Thymus (tissue), 11 donors: ENCODE data around the gene PPP2R3B. TPM values are rescaled to one million over a fixed set of nuclear protein-coding genes. Genes with fewer than 3 reads are reported as not detected.

Source experiments
- DNase-seq, 9 donors: peaks; one replicate each; pipeline ENCODE4 v3.0.0-alpha.2; 2013; ENCODE audit warnings: low spot score in 9 of 9, low read depth in 6 of 9, missing footprints in 1 of 9
- H3K27ac ChIP-seq, 2 donors: one replicate each; pipeline ENCODE4 v1.5.1; 2013; ENCODE audit warnings: control low read depth in 1 of 2, low read depth in 1 of 2, low read length in 1 of 2, mild to moderate bottlenecking in 1 of 2, moderate library complexity in 1 of 2
- H3K27me3 ChIP-seq, 2 donors: one replicate each; pipeline ENCODE4 v1.5.1; 2013; ENCODE audit warnings: low read length in 1 of 2; ENCODE audit not compliant: control insufficient read depth in 2 of 2, insufficient read depth in 1 of 2
- H3K36me3 ChIP-seq, 2 donors: one replicate each; pipeline ENCODE4 v1.5.1; 2013; ENCODE audit warnings: low read length in 1 of 2, mild to moderate bottlenecking in 1 of 2, moderate library complexity in 1 of 2; ENCODE audit not compliant: control insufficient read depth in 2 of 2, insufficient read depth in 2 of 2
- H3K4me1 ChIP-seq, 2 donors: one replicate each; pipeline ENCODE4 v1.5.1; 2013; ENCODE audit warnings: low read length in 2 of 2; ENCODE audit not compliant: control insufficient read depth in 2 of 2, insufficient read depth in 2 of 2
- H3K4me3 ChIP-seq, 2 donors: one replicate each; pipeline ENCODE4 v1.5.1; 2013; ENCODE audit warnings: low read length in 2 of 2, control low read depth in 1 of 2, mild to moderate bottlenecking in 1 of 2
- H3K9me3 ChIP-seq, 2 donors: one replicate each; pipeline ENCODE4 v1.5.1; 2013; ENCODE audit warnings: low read length in 1 of 2, mild to moderate bottlenecking in 1 of 2; ENCODE audit not compliant: control insufficient read depth in 2 of 2, insufficient read depth in 1 of 2
- WGBS: extraction: QIAGEN DNeasy Blood & Tissue Kit; methylation state at CpG from one replicate; pipeline ENCODE4 v1.1.7; 2013; 5-methylcytosine and 5-hydroxymethylcytosine counted together
- polyA plus RNA-seq: library from polyadenylated mRNA; stranded (reverse); fragments of 200-250 nt; gene quantifications from one replicate; pipeline ENCODE4 v1.2.3, GENCODE V29; 2013
- total RNA-seq: library from RNA; stranded (reverse); fragments of 120-200 nt; gene quantifications from one replicate; pipeline ENCODE4 v1.2.4, GENCODE V29; 2013
- donor health status: healthy.

PPP2R3B gene
- total and polyA plus RNA-seq, 2 donors, result 54.1 to 88.5 TPM

DNA sequence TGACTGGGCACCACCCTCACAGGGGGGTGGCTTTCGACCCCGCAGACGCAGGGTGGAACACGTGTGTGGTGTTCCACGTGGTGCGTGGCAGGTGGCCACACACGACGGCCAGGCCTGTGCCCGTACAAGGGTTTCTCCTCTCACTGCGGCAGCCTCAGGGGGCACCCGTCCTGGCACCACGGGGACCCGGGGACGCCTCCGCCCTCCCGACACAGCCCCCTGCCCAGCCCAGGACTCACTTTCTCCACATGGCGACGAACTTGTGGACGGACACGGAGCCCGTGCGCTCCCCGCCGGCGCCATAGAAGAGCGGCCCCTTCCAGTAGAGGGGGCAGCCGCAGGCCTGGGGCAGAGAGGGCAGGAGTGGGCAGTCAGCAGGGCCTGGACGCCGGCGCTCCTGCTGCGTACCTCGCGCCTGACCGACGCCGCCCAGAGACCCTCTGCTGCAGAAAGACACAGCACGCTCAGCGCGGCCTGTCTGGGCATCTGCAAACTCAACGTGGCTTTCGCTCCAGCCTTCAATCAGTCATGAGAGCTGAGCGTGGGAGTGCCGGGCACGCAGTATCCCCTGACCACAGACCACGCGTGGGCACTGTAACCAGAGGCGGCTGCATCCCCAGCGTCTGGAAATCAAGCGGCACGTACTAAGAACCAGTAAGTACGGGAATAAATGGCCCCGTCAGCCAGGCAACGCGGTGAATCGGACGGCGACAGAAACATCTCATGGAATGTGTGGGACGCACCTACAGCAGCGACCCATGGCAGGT, 39.2 kb downstream of the PPP2R3B start:
- H3K27ac ChIP-seq, result no peak overlapping the region
- 97% methylated on average over 59 of the region's 59 CpGs for WGBS
- H3K4me3 ChIP-seq, result no peak overlapping the region
- H3K4me1 ChIP-seq, result no peaks in the 10 kb centered on the region
- no peak for DNase-seq
- H3K27me3 ChIP-seq, result no peaks in the 10 kb centered on the region
- peaks cover 36 to 56% of the 10 kb centered on the region in 2 donors for H3K36me3 ChIP-seq
- H3K9me3 ChIP-seq, result peaks cover 29 to 50% of the 10 kb centered on the region in 2 donors

DNA sequence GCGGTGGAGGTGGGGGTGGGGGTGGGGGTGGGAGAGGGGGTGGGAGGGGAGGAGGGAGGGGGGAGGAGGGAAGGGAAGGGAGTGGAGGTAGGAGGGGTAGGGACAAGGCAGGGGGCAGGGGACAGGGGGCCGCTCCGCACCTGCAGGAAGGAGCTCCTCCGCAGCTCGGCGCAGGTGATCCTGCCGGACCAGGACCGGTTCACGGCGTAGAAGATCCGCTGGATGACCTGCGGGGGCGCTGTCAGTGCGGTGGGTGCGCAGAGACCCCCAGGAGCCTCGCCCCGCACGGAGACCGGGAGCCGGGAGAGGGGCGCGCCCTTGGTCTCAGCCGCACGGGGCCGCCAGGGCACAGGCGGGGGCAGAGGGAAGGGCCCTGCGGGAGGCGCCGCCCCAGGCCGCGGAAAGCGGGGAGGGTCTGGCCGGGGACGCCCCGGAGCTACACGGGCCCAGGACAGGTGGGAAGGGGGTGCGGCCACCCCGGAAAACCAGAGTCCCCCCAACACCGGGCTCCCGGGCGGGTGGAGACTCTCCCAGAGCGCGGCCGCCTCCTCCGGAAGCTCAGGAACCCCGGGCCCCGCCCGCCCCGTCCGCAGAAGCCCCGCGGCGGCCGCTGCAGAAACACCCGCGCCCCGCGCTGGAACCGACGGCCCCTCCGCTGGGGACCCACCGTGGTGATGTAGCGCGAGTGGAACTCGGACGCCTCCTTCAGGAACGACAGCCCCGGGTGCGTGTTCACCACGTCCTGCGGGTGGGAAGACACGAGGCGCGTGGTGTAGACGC, 40.5 kb downstream of the PPP2R3B start:
- Histone ChIP-seq H3K4me1 (no peaks in the 10 kb centered on the region), H3K9me3 (peaks cover 33 to 59% of the 10 kb centered on the region in 2 donors), H3K27me3 (no peaks in the 10 kb centered on the region), H3K4me3 (no peak overlapping the region), H3K27ac (no peak overlapping the region), H3K36me3 (peaks cover 40 to 58% of the 10 kb centered on the region in 2 donors)
- DNase-seq, result no peak
- WGBS, result 97% methylated on average over 74 of the region's 75 CpGs

DNA sequence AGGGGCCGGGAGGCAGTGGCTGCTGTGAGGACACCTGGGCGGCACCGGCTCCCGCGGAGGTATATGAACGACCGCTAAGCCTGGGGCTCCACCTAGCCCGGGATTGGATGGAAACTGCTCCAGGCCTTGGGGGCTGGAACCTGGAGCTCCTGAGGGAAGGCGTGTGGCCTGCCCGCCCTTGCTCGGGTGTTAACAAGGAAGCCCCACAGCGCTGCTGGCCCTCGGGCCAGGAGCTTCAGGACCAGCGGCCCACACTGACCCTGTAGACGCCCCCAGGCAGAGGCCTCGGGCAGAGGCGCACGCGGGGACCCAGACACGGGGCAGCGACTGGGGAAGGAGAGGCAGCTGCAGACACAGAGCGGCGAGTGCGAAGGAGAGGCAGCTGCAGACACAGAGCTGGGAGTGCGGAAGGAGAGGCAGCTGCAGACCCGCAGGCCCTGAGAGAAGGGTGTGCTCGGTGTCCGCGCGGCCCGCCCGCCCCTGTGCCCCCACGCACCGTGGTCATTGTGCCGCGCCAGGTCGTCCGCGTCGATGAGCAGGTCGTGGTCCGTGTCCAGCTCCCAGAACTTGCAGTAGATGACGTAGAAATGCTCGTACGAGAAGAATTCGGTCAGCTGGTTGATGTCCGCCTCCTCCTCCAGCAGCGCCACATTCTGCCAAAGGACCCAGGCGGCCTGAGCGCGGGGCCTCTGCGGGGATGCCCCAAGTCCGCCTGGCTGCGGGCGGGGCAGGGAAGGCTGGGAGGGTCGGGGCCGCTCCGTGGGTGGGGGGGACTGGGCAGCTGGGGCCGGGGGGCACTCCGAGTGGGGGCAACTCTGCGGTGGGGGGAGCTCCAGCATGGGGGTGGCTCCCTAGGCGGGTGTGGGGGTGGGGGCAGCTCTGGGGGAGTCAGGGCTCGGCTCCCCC, 41.4 kb downstream of the PPP2R3B start:
- 97% methylated on average over 63 of the region's 63 CpGs for WGBS
- Histone ChIP-seq H3K4me1 (no peaks in the 10 kb centered on the region), H3K9me3 (peaks cover 38 to 59% of the 10 kb centered on the region in 2 donors), H3K27ac (no peak overlapping the region), H3K36me3 (peaks cover 40 to 64% of the 10 kb centered on the region in 2 donors), H3K27me3 (no peaks in the 10 kb centered on the region), H3K4me3 (no peak overlapping the region)
- DNase-seq, result no peak

DNA sequence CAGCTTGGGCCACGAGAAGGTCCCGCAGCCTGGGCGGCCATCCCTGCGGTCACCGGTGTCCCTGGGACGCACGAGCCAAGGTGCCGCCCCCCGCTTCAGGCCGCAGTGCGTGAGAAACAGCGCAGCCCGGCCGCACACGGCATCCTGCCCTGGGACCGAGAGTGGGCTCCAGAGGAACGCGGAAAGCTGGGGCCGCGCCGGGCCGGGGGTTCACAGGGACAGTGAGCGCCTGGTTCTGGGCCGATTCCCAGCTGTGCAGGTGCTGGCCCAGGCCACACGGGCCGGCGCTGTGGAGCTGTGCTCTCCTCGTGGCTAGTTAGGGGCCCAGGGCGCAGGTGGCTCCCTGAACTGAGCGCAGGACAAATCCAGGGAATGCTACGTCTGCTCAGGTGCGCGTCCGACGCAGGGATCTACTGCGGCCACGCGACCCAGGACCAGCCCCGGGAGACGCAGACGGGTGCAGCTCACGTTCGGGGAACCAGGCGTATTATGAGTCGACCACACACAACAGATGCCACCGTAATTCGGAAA, 42.3 kb downstream of the PPP2R3B start:
- Histone ChIP-seq H3K27me3 (no peaks in the 10 kb centered on the region), H3K36me3 (peaks cover 40 to 65% of the 10 kb centered on the region in 2 donors), H3K27ac (no peak overlapping the region), H3K9me3 (peaks cover 38 to 55% of the 10 kb centered on the region in 2 donors), H3K4me1 (no peaks in the 10 kb centered on the region), H3K4me3 (no peak overlapping the region)
- 98% methylated on average over 47 of the region's 47 CpGs for WGBS
- DNase-seq, result no peak

DNA sequence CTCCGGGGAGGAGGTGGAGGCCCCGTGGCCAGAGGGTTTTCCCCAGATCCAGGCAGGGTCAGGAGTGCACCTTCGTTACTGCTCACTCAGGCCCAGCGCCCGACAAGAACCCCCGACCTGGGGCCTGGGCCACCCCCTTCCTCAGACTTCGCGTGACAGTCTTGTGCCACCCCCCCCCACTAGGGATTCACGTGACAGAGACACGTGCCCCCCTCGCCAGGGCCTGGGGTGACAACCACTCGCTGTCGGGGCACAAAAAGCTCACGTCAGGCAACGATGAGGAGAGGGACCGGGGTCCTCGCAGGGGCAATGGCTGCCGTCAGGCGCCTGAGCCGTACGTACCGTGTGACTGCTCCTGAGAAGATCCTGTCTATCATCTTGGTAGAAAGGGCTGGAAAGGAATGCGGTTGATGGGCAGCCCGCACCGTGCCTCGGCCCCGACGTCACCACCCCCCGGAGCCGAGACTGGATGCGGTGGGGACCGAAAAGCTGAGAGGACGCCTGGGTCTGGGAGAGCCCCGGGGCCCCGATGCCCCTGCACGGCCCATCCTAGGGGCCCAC, 45.1 kb downstream of the PPP2R3B start:
- Histone ChIP-seq H3K36me3 (peaks cover 40 to 66% of the 10 kb centered on the region in 2 donors), H3K27me3 (no peaks in the 10 kb centered on the region), H3K27ac (no peak overlapping the region), H3K9me3 (peaks cover 32 to 59% of the 10 kb centered on the region in 2 donors), H3K4me3 (no peak overlapping the region), H3K4me1 (no peaks in the 10 kb centered on the region)
- no peak for DNase-seq
- 96% methylated on average over 36 of the region's 36 CpGs for WGBS

DNA sequence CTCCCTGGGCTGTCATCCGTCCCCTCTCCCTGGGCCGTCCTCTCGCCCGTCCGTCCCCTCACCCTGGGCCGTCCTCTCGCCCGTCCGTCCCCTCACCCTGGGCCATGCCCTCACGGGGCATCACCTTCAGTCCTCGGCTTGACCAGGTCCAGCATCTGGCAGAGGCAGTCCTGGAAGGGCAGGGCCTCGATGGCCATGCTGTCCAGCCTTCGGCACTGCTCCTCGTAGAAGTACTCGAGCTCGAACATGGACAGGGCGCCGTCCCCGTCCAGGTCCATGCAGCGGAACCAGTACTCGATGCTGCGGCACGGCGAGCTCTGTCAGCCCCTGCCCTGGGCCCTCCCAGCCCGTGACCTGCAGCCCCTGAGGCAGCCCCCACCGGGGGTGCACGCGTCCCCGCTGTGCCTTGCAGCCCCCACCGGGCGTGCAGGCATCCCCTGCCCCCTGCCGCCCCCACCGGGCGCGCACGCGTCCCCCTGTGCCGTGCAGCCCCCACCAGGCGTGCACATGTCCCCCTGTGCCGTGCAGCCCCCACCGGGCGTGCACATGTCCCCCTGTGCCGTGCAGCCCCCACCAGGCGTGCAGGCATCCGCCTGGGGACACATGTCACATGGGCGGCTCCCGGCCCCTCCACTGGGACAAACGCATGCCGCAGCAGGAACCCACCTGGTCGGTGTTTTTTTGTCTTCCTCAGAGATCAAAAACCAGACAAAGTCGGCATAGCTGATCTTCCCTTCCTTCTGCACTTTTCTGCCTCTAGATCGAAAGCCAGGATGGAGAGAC, 45.9 kb downstream of the PPP2R3B start:
- 95% methylated on average over 52 of the region's 52 CpGs for WGBS
- Histone ChIP-seq H3K27ac (no peak overlapping the region), H3K9me3 (peaks cover 27 to 56% of the 10 kb centered on the region in 2 donors), H3K36me3 (peaks cover 41 to 67% of the 10 kb centered on the region in 2 donors), H3K4me1 (no peaks in the 10 kb centered on the region), H3K4me3 (no peak overlapping the region), H3K27me3 (no peaks in the 10 kb centered on the region)
- DNase-seq, result no peak

DNA sequence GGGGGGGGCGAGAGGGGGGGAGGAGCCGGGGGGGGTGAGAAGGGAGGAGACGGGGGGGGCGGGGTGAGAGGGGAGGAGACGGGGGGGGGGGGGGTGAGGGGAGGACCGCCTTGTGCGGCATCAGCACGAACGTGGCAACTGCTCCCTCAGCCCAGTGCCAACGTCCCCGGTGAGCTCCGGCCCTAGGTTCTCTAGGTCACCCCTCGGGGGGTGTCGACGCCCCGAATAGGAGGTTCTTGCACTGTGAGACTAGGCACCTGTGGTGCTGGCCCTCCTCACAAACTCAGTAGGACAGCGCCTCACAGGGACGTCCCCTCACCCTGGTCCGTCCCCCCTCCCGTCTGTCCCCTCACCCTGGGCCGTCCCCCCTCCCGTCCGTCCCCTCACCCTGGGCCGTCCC, 46.6 kb downstream of the PPP2R3B start:
- H3K4me3 ChIP-seq, result no peak overlapping the region
- no peaks in the 10 kb centered on the region for H3K4me1 ChIP-seq
- 92% methylated on average over 18 of the region's 24 CpGs for WGBS
- no peak for DNase-seq
- H3K27me3 ChIP-seq, result no peaks in the 10 kb centered on the region
- peaks cover 45 to 69% of the 10 kb centered on the region in 2 donors for H3K36me3 ChIP-seq
- H3K27ac ChIP-seq, result no peak overlapping the region
- peaks cover 22 to 54% of the 10 kb centered on the region in 2 donors for H3K9me3 ChIP-seq

DNA sequence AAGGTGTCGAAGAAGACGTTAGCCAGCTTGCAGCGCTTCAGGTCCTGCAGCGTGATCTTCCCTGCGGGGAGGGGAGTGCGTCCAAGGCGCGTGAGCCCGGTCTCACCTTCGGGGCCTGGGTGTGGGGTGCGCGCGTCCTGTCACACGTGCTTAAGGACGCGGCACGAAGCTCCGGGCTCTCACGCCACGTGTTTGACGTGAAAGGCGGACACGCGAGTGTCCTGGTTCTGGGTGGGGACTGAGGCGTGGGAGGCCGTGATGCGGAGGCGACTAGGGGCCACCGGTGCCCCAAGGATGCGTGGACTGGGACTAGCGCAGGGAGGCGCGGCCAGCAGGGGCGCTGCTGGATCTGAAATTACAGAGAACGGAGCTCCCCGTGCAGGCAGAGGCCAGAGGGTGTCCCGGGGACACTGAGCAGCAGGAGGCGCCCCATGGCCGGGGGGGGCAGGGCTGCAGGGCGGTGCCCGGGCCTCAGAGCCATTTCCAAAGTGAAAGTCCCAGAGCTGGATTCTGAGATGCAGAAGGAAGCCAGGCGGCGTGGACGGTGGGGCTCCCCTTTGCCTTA, 47.8 kb downstream of the PPP2R3B start:
- Histone ChIP-seq H3K4me3 (no peak overlapping the region), H3K36me3 (peaks cover 44 to 69% of the 10 kb centered on the region in 2 donors)
- WGBS, result 95% methylated on average over 44 of the region's 44 CpGs

More for the DNA sequence above, 47.8 kb downstream of the PPP2R3B start:
- no peak for DNase-seq
- H3K27ac ChIP-seq, result no peak overlapping the region
- H3K27me3 ChIP-seq, result no peaks in the 10 kb centered on the region
- H3K4me1 ChIP-seq, result no peaks in the 10 kb centered on the region
- peaks cover 12 to 46% of the 10 kb centered on the region in 2 donors for H3K9me3 ChIP-seq
